Gastrocnemius medialis (tissue), 4 donors: Measurements from ENCODE around the gene KMT5C. TPM values are rescaled to one million over a fixed set of nuclear protein-coding genes. Genes with fewer than 3 reads are reported as not detected.
A peak's percentile ranks its signal among the peaks of the same experiment; 100 is the strongest.

Experiments
- ATAC-seq, 2 donors: fragments of 150-250 bp; one replicate each; pipeline ENCODE4 v1.9.1; 2016
- DNase-seq, 2 donors: peaks; one replicate each; pipeline ENCODE4 v3.0.0-alpha.2; 2019
- H3K27ac ChIP-seq, 4 donors: fragments of 200-600 bp; sonication (generic); 1 replicate in 1 of 4; 2 replicates in 3 of 4; pipeline ENCODE4 v1.5.1; 2016 to 2018; ENCODE audit warnings: mild to moderate bottlenecking in 2 of 4, moderate library complexity in 1 of 4
- H3K27me3 ChIP-seq, 3 donors: fragments of 200-600 bp; sonication (generic) in 2 of 3; 1 replicate in 1 of 3; 2 replicates in 2 of 3; pipeline versions ENCODE4 v1.5.1 to v1.6.0; 2016 to 2019; ENCODE audit warnings: mild to moderate bottlenecking in 1 of 3, moderate library complexity in 1 of 3
- H3K36me3 ChIP-seq, 2 donors: fragments of 200-600 bp; sonication (generic) in 1 of 2; one replicate each; pipeline ENCODE4 v1.5.1; 2017 to 2018
- H3K4me1 ChIP-seq, 2 donors: fragments of 200-600 bp; sonication (generic) in 1 of 2; one replicate each; pipeline ENCODE4 v1.5.1; 2016 to 2017; ENCODE audit warnings: mild to moderate bottlenecking in 2 of 2
- H3K4me3 ChIP-seq, 4 donors: fragments of 200-600 bp; sonication (generic) in 3 of 4; 1 replicate in 1 of 4; 2 replicates in 3 of 4; pipeline ENCODE4 v1.5.1; 2016 to 2019; ENCODE audit warnings: mild to moderate bottlenecking in 2 of 4
- H3K9me3 ChIP-seq, 3 donors: fragments of 200-600 bp; sonication (generic) in 2 of 3; 1 replicate in 1 of 3; 2 replicates in 2 of 3; pipeline ENCODE4 v1.5.1; 2016 to 2019
- POLR2A ChIP-seq, 2 donors: fragments of 450-650 bp; IDR thresholded peaks; one replicate each; pipeline ENCODE4 v1.6.1; 2017; ENCODE audit warnings: antibody characterized with exemption in 2 of 2, mild to moderate bottlenecking in 2 of 2, moderate library complexity in 2 of 2
- in situ Hi-C, 4 donors: fragments of 200-750 bp; cut with MboI; loops; one replicate each; pipeline versions ENCODE4 v1.15.0 to v1.8.0; 2017; ENCODE audit warnings: low sequenced_read_pairs in 4 of 4
- intact Hi-C: fragments of 100-400 bp; cut with DNase I; formaldehyde crosslinking; loops from one replicate; pipeline ENCODE4 v1.15.1; 2023; ENCODE audit warnings: low total_unique reads
- total RNA-seq, 4 donors: library from RNA; depleted of rRNA; stranded (reverse); fragments of >200 nt; gene quantifications; one replicate each; pipeline versions ENCODE4 v1.1.0 to v1.2.3, GENCODE V29; 2016
- TF ChIP-seq, protein P1 (sequence below), 5 experiments: fragments of 450-650 bp in 3 of 5; fragments of 200-600 bp in 2 of 5; sonication (generic) in 2 of 5; IDR thresholded peaks in 4 of 5; conservative IDR thresholded peaks in 1 of 5; 1 replicate in 4 of 5; 2 replicates in 1 of 5; pipeline ENCODE4 v1.5.1; 2016 to 2019; ENCODE audit warnings: antibody characterized with exemption in 5 of 5, mild to moderate bottlenecking in 3 of 5, moderate library complexity in 3 of 5

KMT5C gene
- total RNA-seq, 4 donors from 2014 or later, result 2.5 to 5.4 (median 4.5) TPM

- in situ Hi-C loops (no loop called here), intact Hi-C loops (loop anchor here (10.0 kb wide), 1 partner anchor 268 kb away; the partner anchor contains the start of gene PPP1R12C)
- H3K27me3 ChIP-seq, result peaks cover 4 to 6% (median 6%) of the 10 kb centered on the region in 3 donors
- H3K36me3 ChIP-seq, result peaks cover 0 to 4% of the 10 kb centered on the region in 2 donors
- H3K27ac ChIP-seq, result no peak overlapping the region
- H3K4me3 ChIP-seq, result no peak overlapping the region
- H3K9me3 ChIP-seq, result no peaks in the 10 kb centered on the region
- H3K4me1 ChIP-seq, result peaks cover 25 to 26% of the 10 kb centered on the region in 2 donors
- DNase-seq (no peak), ATAC-seq (no peak)
- TF ChIP-seq, protein P1, sequence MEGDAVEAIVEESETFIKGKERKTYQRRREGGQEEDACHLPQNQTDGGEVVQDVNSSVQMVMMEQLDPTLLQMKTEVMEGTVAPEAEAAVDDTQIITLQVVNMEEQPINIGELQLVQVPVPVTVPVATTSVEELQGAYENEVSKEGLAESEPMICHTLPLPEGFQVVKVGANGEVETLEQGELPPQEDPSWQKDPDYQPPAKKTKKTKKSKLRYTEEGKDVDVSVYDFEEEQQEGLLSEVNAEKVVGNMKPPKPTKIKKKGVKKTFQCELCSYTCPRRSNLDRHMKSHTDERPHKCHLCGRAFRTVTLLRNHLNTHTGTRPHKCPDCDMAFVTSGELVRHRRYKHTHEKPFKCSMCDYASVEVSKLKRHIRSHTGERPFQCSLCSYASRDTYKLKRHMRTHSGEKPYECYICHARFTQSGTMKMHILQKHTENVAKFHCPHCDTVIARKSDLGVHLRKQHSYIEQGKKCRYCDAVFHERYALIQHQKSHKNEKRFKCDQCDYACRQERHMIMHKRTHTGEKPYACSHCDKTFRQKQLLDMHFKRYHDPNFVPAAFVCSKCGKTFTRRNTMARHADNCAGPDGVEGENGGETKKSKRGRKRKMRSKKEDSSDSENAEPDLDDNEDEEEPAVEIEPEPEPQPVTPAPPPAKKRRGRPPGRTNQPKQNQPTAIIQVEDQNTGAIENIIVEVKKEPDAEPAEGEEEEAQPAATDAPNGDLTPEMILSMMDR (IDR thresholded peaks at IDR 0.05 in 4 of 5, conservative IDR thresholded peaks at IDR 0.05 in 1 of 5), result no peak
- no peak for TF ChIP-seq POLR2A (IDR thresholded peaks at IDR 0.05)
These were observed 42.9 kb downstream of the KMT5C start for GRCh38 chr19:55382522-55383054.

- H3K36me3 ChIP-seq, result peaks cover 0 to 13% of the 10 kb centered on the region in 2 donors
- TF ChIP-seq POLR2A (IDR thresholded peaks at IDR 0.05), result no peak
- TF ChIP-seq, protein P1 (IDR thresholded peaks at IDR 0.05 in 4 of 5, conservative IDR thresholded peaks at IDR 0.05 in 1 of 5), result peak in 4 of 5 experiments; percentile 18 to 50 (median 39)
- peak; percentile 11 to 19 for ATAC-seq
- H3K4me1 ChIP-seq, result peaks cover 25 to 35% of the 10 kb centered on the region in 2 donors
- peak overlapping the region; percentile 90 to 98 (median 93) for H3K27ac ChIP-seq
- H3K9me3 ChIP-seq, result no peaks in the 10 kb centered on the region
- DNase-seq, result peak in 1 of 2 donors; percentile 35
- H3K27me3 ChIP-seq, result no peaks in the 10 kb centered on the region
- intact Hi-C loops (loop anchor here (2.0 to 10.0 kb wide), 4 partner anchors 23 to 269 kb away; partner anchors contain the start of genes ISOC2, PPP1R12C and UBE2S), in situ Hi-C loops (no loop called here)
- peak overlapping the region; percentile 49 to 96 (median 85) for H3K4me3 ChIP-seq
These were observed 43.8 kb downstream of the KMT5C start for GRCh38 chr19:55383279-55384130.

- peak within 1 kb of the TSS; percentile 90 to 98 (median 93) for H3K27ac ChIP-seq
- TF ChIP-seq, protein P1 (IDR thresholded peaks at IDR 0.05 in 4 of 5, conservative IDR thresholded peaks at IDR 0.05 in 1 of 5), result peak in 1 of 5 experiments; percentile 8
- TF ChIP-seq POLR2A (IDR thresholded peaks at IDR 0.05), result peak in 1 of 2 donors; percentile 14
- in situ Hi-C loops, result no loop called here
- no peaks in the 10 kb centered on the region for H3K27me3 ChIP-seq
- no peaks in the 10 kb centered on the region for H3K9me3 ChIP-seq
- peaks cover 0 to 21% of the 10 kb centered on the region in 2 donors for H3K36me3 ChIP-seq
- DNase-seq (peak in 1 of 2 donors; percentile 37), ATAC-seq (peak; percentile 3 to 15)
- H3K4me3 ChIP-seq, result peak within 1 kb of the TSS; percentile 49 to 96 (median 85)
- H3K4me1 ChIP-seq, result peaks cover 25 to 40% of the 10 kb centered on the region in 2 donors
- intact Hi-C loops, result loop anchor here (2.0 to 10.0 kb wide), 4 partner anchors 22 to 270 kb away; partner anchors contain the start of genes ISOC2, PPP1R12C and UBE2S
These were observed 44.6 kb downstream of the KMT5C start, which contains the start of gene TMEM238 for GRCh38 chr19:55384131-55384919. TMEM238 (minus strand) TSS chr19:55384292; CDS start chr19:55384259, 33 bp downstream.
